ENCODE measurements around the gene PDS5B.
"Not testable (repeated sequence)": the region's sequence is repeated elsewhere in the genome, so short reads cannot be mapped to it uniquely, and the experiment has no call there.

Gene PDS5B

DNA sequence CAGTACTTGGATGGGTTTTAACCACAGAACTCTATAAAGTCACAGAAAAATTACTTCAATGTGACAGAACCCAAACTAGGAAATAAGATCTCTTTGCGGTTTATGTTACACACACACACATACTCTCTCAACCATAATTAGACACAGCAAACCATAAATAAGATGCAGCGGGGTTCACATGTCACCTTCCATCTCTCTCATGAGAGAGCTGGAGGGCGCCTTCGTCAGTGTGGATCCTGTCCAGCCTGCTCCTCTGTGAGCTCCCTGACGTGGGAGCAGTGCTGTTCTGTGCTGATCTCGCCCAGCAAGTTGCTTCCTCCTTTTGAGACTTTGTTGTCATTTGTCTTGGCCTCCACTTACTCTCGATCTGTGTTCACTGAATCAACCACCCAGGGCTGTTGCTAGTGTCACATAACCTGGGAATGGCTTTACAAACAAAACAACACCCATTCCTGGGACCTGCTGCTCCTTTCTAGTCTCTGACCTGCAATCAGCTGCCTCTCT is 225.1 kb downstream of the PDS5B start:
- no peak for DNase-seq

DNA sequence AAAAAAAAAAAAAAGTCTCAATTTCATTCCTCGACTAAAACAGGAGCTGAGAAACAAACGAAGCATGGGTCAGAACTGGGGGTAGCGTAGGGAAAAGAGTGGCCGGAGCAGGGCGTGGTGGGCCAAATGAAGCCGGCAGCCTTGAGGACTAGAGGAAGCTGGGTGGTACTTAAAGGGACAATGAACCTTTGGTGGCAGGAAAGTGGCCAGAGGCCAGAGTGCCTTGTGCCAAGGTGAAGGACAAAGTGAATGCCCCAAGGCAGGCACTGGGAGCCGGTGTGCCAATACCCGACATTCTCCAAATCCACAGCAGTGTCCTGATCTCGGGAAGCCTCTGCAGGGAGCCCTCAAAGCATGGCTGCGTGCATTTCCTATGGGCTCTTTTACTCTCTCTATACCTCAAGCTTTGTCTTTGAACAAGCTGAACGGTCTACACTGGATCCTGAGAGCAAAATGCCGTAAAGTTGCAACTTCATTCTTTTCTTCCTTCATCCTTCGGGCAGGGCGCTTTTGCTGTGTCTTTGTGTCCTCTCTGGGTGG is 235.0 kb downstream of the PDS5B start:
- DNase-seq: no peak

DNA sequence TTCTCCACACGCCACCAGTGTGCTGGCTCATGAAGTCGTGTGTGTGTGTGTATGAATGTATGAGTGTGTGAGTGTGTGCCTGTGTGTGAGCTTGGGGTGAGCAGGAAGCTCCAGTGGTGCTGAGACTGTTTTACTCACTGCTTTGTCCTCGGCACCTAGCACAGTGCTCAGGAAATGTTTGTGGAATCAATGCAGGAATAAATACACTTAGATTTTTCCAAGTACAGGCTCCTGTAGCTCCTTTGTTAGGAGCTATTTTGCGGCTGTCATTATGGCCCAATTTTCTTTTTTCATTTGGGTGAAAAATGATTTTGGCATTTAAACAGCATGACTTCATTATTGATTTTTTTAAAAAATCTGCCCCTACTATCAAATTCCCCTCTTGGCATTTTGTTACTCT is 236.5 kb downstream of the PDS5B start:
- DNase-seq: no peak

DNA sequence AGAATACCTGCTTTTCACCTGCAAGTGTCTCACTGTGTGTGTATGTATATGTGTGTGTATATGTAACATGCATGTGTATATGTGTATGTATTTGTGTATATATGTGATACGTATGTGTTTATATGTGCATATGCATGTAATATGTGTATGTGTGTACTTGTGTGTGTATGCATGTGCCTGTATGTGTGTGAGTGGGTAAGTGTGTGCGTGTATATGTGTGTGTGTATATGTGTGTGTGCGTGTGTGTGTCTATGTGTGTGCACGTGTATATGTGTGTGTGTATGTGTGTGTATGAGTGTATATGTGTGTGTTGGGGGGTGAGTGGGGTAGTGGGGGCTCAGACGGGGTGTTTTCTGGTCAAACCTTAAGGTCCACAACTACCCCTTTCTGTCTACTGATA is 237.3 kb downstream of the PDS5B start:
- DNase-seq: no peak

DNA sequence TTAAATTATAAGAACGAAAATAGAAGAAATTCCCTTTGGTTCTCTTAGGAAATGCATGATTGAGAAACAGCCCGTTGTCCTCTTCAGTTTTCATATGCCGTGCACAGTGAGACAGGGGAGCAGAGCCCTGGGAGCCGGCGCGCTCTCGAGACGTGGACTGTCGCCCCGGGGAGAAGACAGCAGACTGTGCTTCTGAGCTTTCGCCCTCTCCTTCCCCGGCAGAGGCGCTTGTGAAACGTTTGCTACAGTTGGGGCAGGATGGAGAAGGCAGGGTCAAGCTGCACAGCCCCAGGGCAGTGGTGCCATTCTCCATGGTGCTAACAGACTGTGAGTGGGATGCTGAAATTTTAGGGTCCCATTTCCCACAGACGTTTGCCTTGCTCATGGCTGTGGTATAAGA is 237.8 kb downstream of the PDS5B start:
- DNase-seq: no peak

DNA sequence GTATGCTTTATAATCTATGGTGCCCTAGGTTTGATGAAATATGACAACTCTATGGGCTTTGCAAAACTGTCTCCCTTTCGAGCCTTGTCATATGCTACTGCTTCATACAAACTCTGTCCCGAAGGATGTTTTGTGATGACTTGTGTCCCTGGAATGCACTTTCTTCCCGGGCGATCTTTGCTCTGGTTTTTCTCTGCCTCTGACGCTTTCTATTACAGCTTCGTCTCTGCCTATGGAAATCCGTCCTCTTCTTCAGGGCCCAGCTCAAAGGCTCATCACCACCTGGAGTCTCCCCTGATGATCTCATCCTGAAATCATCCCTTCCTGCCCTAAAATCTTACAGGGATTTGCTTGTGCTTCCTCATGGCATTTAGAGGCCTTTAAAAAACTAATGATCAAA is 238.4 kb downstream of the PDS5B start:
- no peak for DNase-seq

DNA sequence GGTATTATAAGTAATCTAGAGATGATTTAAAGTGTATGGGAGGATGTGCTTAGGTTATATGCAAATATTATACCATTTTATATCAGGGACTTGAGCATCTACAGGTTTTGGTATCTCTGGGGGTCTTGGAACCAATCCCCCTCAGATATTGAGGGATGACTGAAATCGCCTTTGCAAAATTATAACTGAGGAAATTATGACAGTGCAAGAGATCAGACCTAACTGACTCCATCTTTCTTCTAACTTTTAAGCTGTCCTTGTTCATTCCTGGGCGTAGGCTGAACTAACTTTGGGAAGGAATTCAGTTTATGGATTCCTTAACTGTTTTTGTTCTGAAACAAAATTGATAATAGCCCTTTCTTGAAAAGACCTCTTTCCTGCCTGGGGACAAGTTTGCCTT is 239.2 kb downstream of the PDS5B start:
- DNase-seq: no peak

DNA sequence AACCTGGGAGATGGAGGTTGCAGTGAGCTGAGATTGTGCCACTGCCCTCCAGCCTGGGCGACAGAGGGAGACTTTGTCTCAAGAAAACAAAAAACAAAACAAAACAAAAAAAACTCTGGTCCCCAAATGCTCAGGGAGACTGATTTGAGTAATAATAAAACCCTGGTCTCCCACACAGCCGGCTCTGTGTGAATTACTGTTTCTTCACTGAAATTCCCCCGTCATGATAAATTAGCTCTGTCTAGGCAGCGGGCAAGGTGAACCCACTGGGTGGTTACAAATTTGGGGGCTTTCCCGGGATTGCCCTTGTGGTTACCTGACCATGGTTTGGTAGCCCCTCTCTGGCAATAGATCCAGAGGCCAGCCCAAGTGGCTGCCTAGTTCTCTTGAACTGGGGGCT is 240.1 kb downstream of the PDS5B start:
- not testable (repeated sequence) for DNase-seq
